ENCODE data around the gene NPAS4.
A peak's percentile ranks its signal among the peaks of the same experiment; 100 is the strongest.
"Not testable (repeated sequence)": the region's sequence is repeated elsewhere in the genome, so short reads cannot be mapped to it uniquely, and the experiment has no call there.

Gene NPAS4

GRCh38 chr11:66459138-66459778 is 38.4 kb downstream of the NPAS4 start:
- no peak for DNase-seq

DNA sequence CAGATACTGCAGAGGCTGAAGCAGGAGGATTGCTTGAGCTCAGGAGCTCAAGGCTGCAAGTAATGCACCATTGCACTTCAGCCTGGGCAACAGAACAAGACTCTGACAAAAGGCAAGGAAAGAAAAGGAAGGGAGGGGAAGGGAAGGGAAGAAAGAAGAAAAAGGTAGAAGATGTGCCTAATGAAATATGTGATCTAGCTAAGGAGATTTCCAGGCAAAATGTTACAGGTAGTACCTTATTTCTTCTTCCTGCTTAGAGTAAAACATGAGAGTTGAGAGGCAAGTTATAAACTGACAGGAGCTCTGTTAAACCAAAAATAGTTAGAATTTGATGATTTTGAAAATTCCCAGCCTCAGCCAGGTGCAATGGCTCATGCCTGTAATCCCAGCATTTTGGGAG is 41.2 kb downstream of the NPAS4 start:
- no peak for DNase-seq

GRCh38 chr11:66462911-66463310 is 42.1 kb downstream of the NPAS4 start:
- DNase-seq, result no peak

- DNase-seq, result not testable (repeated sequence)
Observed at GRCh38 chr11:66464116-66464515, 43.3 kb downstream of the NPAS4 start.

DNA sequence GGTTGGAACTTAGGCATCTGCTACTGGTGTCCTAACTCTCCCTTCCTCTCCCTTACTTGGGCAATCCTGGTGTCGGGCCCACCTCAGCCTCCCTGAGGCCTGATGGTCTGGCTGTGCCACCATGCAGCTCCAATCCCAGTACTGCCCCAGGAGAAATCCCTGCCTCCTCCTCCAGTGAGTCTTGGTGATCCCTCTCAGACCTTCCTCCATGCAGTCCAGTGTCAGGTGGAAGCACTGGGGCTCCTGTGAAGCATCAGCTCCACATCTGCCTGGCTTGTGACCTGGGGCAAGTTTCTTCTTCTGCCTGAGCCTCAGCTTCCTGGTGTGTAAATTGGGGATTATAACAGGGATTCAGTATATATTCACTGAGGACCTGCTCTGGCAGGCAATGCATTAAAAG is 44.1 kb downstream of the NPAS4 start:
- DNase-seq, result no peak

DNA sequence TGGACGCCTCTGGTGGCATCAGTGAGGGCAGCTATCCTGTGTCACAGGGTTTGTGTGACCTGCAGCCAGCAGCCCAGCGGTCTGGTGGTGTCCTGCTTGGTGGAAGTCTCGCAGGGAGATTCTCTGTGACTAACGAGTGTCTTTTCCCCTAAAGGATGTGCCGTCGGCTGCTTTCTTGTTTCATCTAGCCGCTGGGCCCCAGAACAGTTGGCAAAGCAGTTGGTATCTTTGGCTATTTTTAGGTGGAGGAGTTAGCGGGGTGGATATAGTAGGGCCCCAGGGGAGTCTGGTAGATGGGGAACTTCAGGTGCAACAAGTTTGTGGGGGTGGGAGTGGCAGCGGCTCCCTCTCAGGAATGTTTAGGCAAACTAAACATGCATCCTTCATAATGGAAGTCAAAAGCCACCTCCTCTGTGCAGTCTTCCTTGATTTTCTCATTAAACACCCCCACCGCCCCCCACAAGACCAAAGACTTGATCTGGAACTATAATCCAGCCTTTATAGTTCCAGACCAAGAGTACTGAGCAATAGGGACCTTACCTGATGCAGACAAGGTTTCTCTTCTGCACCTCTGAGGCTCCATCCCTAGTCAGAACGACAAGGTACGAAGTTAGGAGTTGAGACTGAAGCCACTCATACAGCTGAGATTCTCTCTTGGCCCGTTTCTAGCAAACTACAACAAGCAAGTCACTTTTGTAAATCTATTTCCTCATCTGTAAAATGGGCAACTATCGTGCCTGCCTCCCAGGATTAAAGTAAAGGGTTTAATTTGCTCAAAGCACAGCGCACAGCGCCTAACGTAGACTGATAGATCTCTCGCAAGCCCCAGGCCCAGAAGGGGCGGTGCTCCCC is 44.8 kb downstream of the NPAS4 start:
- no peak for DNase-seq

- DNase-seq, result peak; percentile 94
Observed at GRCh38 chr11:66466225-66467033, 45.6 kb downstream of the NPAS4 start, which contains the start of gene PELI3. PELI3 (plus strand) TSS chr11:66466905; CDS start chr11:66468129, 1,224 bp downstream.

DNA sequence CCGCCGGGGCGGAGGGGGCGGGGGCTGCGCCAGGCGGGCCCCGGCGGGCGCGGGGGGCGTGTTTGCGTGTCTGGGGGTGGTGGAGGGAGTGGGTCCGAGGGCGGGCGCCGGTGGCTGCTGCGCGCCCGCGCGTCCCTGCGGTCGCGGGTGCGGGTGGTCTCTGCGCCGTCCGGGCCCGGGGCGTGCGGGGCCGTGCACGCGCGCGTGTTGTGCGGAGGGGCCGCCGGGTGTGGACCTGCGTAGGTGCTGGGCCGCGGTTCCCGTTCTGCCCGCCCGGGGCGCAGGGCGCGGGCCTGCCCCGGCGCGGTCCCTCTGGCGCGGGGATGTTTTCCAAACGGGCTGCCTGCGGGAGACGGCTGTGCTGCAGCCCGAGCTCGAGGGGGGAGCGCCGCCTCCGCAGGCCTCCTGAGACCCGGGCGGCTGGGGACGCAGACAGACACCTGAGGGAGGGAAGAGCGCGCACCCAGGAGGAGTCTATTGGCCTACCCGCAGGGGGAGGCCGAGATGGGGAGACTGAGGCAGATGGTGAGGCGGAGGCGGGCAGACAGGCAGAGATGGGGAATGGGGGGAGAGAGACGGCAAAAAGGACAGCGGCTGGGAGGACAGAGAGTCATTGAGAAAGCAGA is 46.3 kb downstream of the NPAS4 start:
- DNase-seq, result no peak

DNA sequence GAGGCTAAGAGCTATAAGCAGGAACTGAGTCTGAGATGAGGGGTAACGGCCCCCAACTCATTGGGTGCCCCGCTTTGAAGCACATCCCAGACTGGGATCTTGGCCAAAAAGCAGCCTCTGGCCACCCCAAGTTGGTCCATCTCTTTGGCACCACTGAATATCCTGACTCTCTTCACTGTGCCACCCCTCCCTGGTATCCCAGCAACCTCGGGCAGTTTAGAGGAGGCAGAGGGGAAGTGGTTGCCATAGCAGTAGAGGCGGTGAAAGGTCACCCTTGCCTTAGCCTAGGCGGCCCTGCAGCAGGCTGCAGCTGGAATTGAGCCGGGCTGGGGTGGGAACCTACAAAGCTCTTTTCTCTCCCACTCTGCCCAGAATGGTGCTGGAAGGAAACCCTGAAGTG is 46.9 kb downstream of the NPAS4 start:
- DNase-seq, result peak; percentile 31

DNA sequence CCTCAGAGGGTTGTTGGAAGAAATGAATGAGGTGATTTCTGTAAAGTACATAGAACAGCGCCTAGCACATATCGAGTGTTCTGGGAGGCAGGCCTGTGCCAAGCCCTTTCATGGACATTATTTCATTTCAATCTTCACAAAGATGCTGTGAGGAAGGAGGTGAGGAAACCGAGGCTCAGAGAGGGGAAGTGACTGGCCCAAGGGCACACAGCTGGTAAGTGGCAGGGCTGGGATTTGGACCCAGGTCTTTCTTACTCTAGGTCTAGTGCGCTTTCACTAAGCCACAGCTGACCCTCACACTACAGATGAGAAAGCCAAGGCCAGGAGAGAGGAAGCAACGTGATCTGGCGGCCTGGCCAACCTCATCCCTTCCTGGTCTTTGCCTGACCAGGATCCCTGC is 47.9 kb downstream of the NPAS4 start:
- DNase-seq, result no peak

DNA sequence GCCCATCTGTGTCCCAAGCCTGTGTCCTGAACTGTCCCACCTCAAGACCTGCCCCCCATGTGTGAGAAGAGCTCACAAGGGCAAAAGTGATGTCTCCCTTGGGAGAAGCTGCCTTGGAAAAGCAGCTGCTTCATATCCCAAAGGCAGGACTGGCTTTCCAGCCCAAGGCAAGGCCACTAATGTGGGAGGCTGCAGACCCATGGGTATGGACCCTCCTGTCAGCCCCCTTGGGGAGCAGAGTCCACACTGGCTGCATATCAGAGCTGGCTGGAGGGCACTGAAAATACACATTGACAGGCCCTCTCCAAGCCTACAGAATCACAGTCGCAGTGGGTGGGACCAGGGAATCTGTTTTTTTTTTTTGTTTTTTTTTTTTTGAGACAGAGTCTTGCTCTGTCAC is 48.6 kb downstream of the NPAS4 start:
- no peak for DNase-seq

DNA sequence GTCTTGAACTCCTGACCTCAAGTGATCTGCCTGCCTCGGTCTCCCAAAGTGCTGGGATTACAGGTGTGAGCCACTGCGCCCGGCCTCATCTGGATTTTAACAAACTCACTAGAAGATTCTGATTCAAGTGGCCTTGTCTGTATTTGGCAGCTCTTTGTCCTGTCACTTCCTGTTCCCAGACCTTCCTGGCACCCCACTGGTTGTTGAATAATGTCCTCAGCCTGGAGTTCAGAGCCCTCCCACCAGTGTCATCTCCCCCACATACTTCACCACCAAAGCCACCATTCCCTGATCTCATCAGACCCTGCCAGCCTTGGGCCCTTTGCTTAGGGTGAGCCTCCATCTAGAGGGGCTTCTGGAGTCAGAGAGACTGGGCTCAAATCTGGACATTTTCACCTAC is 49.2 kb downstream of the NPAS4 start:
- no peak for DNase-seq

DNA sequence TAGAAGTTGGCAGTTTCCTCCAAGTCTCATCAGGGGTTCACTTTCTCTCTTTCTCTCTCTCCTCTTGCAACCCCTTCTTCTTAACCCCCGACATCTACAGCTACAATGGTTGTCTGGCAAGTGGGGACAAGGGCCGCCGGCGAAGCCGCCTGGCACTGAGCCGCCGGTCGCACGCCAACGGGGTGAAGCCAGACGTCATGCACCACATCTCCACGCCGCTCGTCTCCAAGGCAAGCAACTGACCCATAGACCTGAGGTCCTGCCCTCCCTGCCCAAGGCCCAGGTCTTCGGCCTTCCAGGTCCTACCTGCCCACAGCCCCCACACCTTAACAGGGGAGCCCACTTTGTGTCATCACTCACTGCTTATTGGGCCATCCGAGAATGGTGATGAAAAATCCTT is 50.3 kb downstream of the NPAS4 start:
- DNase-seq, result no peak

DNA sequence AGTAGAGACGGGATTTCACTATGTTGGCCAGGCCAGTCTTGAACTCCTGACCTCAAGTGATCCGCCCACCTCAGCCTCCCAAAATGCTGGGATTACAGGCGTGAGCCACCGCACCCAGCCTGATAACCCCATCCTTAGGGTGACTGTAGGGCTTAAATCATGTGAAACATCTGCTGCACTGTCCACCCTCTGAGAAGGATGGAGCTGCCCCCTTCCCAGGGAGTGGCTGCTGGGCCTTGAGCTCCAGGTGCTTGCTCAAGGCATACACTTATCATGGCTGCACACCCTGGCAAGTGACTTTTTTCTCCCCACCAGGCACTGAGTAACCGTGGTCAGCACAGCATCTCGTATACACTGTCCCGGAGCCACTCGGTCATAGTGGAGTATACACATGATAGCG is 51.2 kb downstream of the NPAS4 start:
- DNase-seq, result no peak

DNA sequence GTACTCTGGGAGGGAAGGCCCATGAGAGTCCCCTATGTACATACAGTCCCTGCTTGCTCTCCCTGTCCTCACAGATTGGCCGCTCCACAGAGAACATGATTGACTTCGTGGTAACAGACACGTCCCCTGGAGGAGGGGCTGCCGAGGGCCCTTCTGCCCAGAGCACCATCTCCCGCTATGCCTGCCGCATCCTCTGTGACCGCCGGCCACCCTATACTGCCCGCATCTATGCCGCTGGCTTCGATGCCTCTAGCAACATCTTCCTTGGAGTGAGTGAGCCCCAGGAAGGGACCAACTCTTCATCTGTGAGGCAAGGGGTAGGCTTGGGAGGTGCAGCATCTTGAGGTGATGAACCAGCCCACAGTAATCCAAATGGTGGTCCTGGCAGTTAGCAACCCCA is 52.3 kb downstream of the NPAS4 start:
- no peak for DNase-seq

GRCh38 chr11:66473608-66474515 is 53.0 kb downstream of the NPAS4 start:
- no peak for DNase-seq

DNA sequence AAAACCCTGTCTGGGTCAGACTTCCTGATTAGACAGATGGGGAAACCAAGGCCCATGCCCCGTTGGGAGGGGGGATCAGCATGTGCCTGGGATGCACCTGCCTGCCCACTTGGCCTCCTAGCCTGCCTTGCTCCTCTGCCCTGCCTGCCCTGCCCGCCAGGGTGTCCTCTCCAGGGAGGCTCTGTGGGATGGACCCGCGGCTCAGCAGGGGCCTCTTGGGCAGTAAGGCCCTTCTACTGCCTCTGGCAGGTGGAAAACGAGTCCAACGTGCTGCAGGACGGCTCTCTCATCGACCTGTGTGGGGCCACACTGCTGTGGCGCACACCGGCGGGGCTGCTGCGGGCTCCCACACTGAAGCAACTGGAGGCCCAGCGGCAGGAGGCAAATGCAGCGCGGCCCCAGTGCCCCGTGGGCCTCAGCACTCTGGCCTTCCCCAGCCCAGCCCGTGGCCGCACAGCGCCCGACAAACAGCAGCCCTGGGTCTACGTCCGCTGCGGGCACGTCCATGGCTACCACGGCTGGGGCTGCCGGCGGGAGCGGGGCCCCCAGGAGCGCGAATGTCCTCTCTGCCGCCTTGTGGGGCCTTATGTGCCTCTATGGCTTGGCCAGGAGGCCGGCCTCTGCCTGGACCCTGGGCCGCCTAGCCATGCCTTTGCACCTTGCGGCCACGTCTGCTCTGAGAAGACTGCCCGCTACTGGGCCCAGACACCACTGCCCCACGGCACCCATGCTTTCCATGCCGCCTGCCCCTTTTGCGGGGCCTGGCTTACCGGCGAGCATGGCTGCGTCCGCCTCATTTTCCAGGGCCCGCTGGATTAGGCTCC is 54.7 kb downstream of the NPAS4 start:
- no peak for DNase-seq

Data from CD4-positive, alpha-beta T cell treated with Interleukin-6 for 4 hours (primary cell).